H1 (cell line): Measurements from ENCODE around the gene TTC13. TPM values are rescaled to one million over a fixed set of nuclear protein-coding genes. Genes with fewer than 3 reads are reported as not detected.

Experiments
- CTCF ChIA-PET: fragments of 300-600 bp; sonication (Branson Sonifier 250); formaldehyde crosslinking; loops from one replicate; lab custom pipeline; 2021; ENCODE audit not compliant: partially characterized antibody; lab: Charles Lee
- POLR2A ChIA-PET: fragments of 300-600 bp; sonication (Branson Sonifier 250); formaldehyde crosslinking; loops from one replicate; lab custom pipeline; 2021; ENCODE audit warnings: inconsistent platforms; ENCODE audit not compliant: partially characterized antibody; lab: Charles Lee
- DNase-seq, 2 experiments: peaks; one replicate each; pipeline versions ENCODE4 v3.0.0 to v3.0.0-alpha.2; 2010 to 2022; ENCODE audit warnings: low spot score in 2 of 2, low read depth in 1 of 2, mixed read lengths in 1 of 2
- FAIRE-seq: peaks from 2 replicates; lab custom pipeline; 2011; peaks lifted over from hg19 to GRCh38; lab: Jason Lieb, UNC
- H2AFZ ChIP-seq: 2 replicates; pipeline ENCODE4 v1.8.1; 2012; ENCODE audit warnings: low read length, inconsistent platforms
- H2AK5ac ChIP-seq: 2 replicates; pipeline ENCODE4 v1.6.1; 2013; ENCODE audit warnings: low read depth, low read length
- H2BK120ac ChIP-seq: replicated peaks from 2 replicates; pipeline ENCODE3; 2013; ENCODE audit warnings: low read depth, low read length, inconsistent platforms
- H2BK12ac ChIP-seq: 2 replicates; pipeline ENCODE4 v1.6.1; 2013; ENCODE audit warnings: low read depth, low read length
- H2BK15ac ChIP-seq: 2 replicates; pipeline ENCODE4 v1.6.1; 2013; ENCODE audit warnings: low read length
- H2BK20ac ChIP-seq: 2 replicates; pipeline ENCODE4 v1.6.1; 2013; ENCODE audit warnings: low read length
- H2BK5ac ChIP-seq: 2 replicates; pipeline ENCODE4 v1.6.1; 2013; ENCODE audit warnings: low read depth, low read length
- H3K14ac ChIP-seq: 2 replicates; pipeline ENCODE4 v1.6.1; 2013; ENCODE audit warnings: inconsistent platforms; ENCODE audit not compliant: insufficient read length
- H3K18ac ChIP-seq: 2 replicates; pipeline ENCODE4 v1.6.1; 2013; ENCODE audit warnings: low read length; ENCODE audit errors: extremely low read depth
- H3K23ac ChIP-seq: 2 replicates; pipeline ENCODE4 v1.6.1; 2013; ENCODE audit warnings: inconsistent platforms; ENCODE audit not compliant: insufficient read length
- H3K23me2 ChIP-seq: 2 replicates; pipeline ENCODE4 v1.6.1; 2013; ENCODE audit warnings: low read depth, low read length
- H3K27ac ChIP-seq: 2 replicates; pipeline ENCODE4 v1.6.1; 2011; ENCODE audit warnings: low read depth, low read length, inconsistent platforms
- H3K27me3 ChIP-seq, 4 experiments: replicated peaks in 1 of 4; 1 replicate in 1 of 4; 2 replicates in 3 of 4; pipeline versions ENCODE4 v1.6.1 to v1.8.1; 2011 to 2013; ENCODE audit warnings: low read length in 3 of 4, mild to moderate bottlenecking in 3 of 4, inconsistent platforms in 2 of 4, mixed read lengths in 2 of 4, moderate library complexity in 1 of 4; ENCODE audit not compliant: control insufficient read depth in 3 of 4, insufficient read depth in 3 of 4; ENCODE audit errors: extremely low read depth in 1 of 4
- H3K36me3 ChIP-seq, 4 experiments: 2 replicates each; pipeline versions ENCODE4 v1.6.1 to v1.8.1; 2011 to 2013; ENCODE audit warnings: mild to moderate bottlenecking in 4 of 4, low read length in 3 of 4, moderate library complexity in 2 of 4, control low read depth in 1 of 4, inconsistent platforms in 1 of 4; ENCODE audit not compliant: insufficient read depth in 4 of 4, control insufficient read depth in 2 of 4
- H3K4ac ChIP-seq: replicated peaks from 2 replicates; pipeline ENCODE3; 2013; ENCODE audit warnings: low read length, low read depth, mixed read lengths, inconsistent platforms; ENCODE audit not compliant: insufficient read length
- H3K4me1 ChIP-seq, 4 experiments: replicated peaks in 1 of 4; 1 replicate in 1 of 4; 2 replicates in 3 of 4; pipeline versions ENCODE4 v1.6.1 to v1.8.1; 2011 to 2013; ENCODE audit warnings: low read length in 3 of 4, inconsistent platforms in 2 of 4, mixed read lengths in 1 of 4; ENCODE audit not compliant: insufficient read depth in 4 of 4, control insufficient read depth in 3 of 4
- H3K4me2 ChIP-seq, 2 experiments: 2 replicates each; pipeline versions ENCODE4 v1.6.1 to v1.8.1; 2011 to 2013; ENCODE audit warnings: low read depth in 2 of 2, low read length in 2 of 2, control low read depth in 1 of 2, inconsistent platforms in 1 of 2, mild to moderate bottlenecking in 1 of 2; ENCODE audit not compliant: insufficient read depth in 1 of 2
- H3K4me3 ChIP-seq, 4 experiments: fragments of 200-600, 300-600 bp in 1 of 4; sonication (generic), shearing (Covaris generic), sonication (Bioruptor Twin) in 1 of 4; 2 replicates each; pipeline versions ENCODE4 v1.5.1 to v1.8.1; 2011 to 2016; ENCODE audit warnings: low read length in 4 of 4, low read depth in 3 of 4, control low read depth in 2 of 4, inconsistent platforms in 2 of 4, mild to moderate bottlenecking in 2 of 4, mixed read lengths in 1 of 4, moderate library complexity in 1 of 4; ENCODE audit not compliant: insufficient read depth in 2 of 4; ENCODE audit errors: extremely low read depth in 1 of 4
- H3K56ac ChIP-seq: replicated peaks from 2 replicates; pipeline ENCODE3; 2013; ENCODE audit warnings: low read depth, mild to moderate bottlenecking, mixed read lengths, low read length, inconsistent platforms; ENCODE audit not compliant: insufficient read length
- H3K79me1 ChIP-seq: 2 replicates; pipeline ENCODE4 v1.6.1; 2013; ENCODE audit warnings: low read depth, low read length, control low read depth
- H3K79me2 ChIP-seq, 2 experiments: 2 replicates each; pipeline versions ENCODE4 v1.6.1 to v1.8.1; 2012 to 2013; ENCODE audit warnings: low read length in 2 of 2, mild to moderate bottlenecking in 2 of 2, inconsistent platforms in 1 of 2; ENCODE audit not compliant: insufficient read depth in 2 of 2, control insufficient read depth in 1 of 2
- H3K9ac ChIP-seq, 4 experiments: replicated peaks in 1 of 4; 1 replicate in 1 of 4; 2 replicates in 3 of 4; pipeline versions ENCODE4 v1.6.1 to v1.8.1; 2011 to 2013; ENCODE audit warnings: low read depth in 3 of 4, low read length in 3 of 4, control low read depth in 2 of 4, mild to moderate bottlenecking in 2 of 4, moderate library complexity in 2 of 4, inconsistent platforms in 1 of 4; ENCODE audit errors: extremely low read depth in 1 of 4
- H3K9me3 ChIP-seq, 2 experiments: 2 replicates each; pipeline versions ENCODE4 v1.6.1 to v1.8.1; 2012 to 2013; ENCODE audit warnings: mild to moderate bottlenecking in 2 of 2, moderate library complexity in 2 of 2, control low read depth in 1 of 2, inconsistent platforms in 1 of 2, low read depth in 1 of 2, low read length in 1 of 2, mixed read lengths in 1 of 2; ENCODE audit not compliant: insufficient read depth in 2 of 2
- H4K20me1 ChIP-seq, 2 experiments: replicated peaks in 1 of 2; 2 replicates each; pipeline versions ENCODE3 to v1.8.1; 2011 to 2013; ENCODE audit warnings: inconsistent platforms in 2 of 2, low read length in 2 of 2, mild to moderate bottlenecking in 1 of 2; ENCODE audit not compliant: insufficient read depth in 2 of 2, control insufficient read depth in 1 of 2
- H4K5ac ChIP-seq: 2 replicates; pipeline ENCODE4 v1.6.1; 2013; ENCODE audit warnings: low read length, low read depth, mixed read lengths, inconsistent platforms; ENCODE audit not compliant: insufficient read length
- H4K8ac ChIP-seq: 2 replicates; pipeline ENCODE4 v1.8.0; 2013; ENCODE audit warnings: mild to moderate bottlenecking, moderate library complexity, low read length, inconsistent platforms; ENCODE audit not compliant: insufficient read depth; ENCODE audit errors: extremely low read depth
- H4K91ac ChIP-seq: replicated peaks from 2 replicates; pipeline ENCODE3; 2013; ENCODE audit warnings: low read length, mixed read lengths, inconsistent platforms; ENCODE audit not compliant: insufficient read length
- E2F6 ChIP-seq: IDR thresholded peaks from 2 replicates; pipeline ENCODE4 v1.6.1; 2012; ENCODE audit warnings: inconsistent platforms
- FOSL1 ChIP-seq: IDR thresholded peaks from 2 replicates; pipeline ENCODE4 v1.6.1; 2011; ENCODE audit warnings: mild to moderate bottlenecking, low read depth, low read length, moderate library complexity; ENCODE audit not compliant: insufficient read depth
- MAFK ChIP-seq: IDR thresholded peaks from 2 replicates; pipeline ENCODE4 v1.6.1; 2012; ENCODE audit warnings: low read depth, mild to moderate bottlenecking, improper control_type of control experiment, low read length
- POLR2A ChIP-seq, 2 experiments: IDR thresholded peaks; 1 replicate in 1 of 2; 2 replicates in 1 of 2; pipeline ENCODE4 v1.6.1; 2011; ENCODE audit warnings: low read depth in 2 of 2, low read length in 2 of 2, mild to moderate bottlenecking in 2 of 2; ENCODE audit errors: control extremely low read depth in 1 of 2
- RXRA ChIP-seq: IDR thresholded peaks from 2 replicates; pipeline ENCODE4 v1.6.1; 2011; ENCODE audit warnings: low read depth, mild to moderate bottlenecking, low read length, moderate library complexity; ENCODE audit not compliant: insufficient read depth
- SAP30 ChIP-seq: fragments of 300-600 bp; sonication (generic); IDR thresholded peaks from 2 replicates; pipeline ENCODE4 v1.7.1; 2012; ENCODE audit warnings: low read length, moderate library complexity, mild to moderate bottlenecking, inconsistent platforms; ENCODE audit not compliant: insufficient read depth, insufficient replicate concordance
- WGBS, 2 experiments: shearing (Covaris generic) in 1 of 2; methylation state at CpG; one replicate each; pipeline versions ENCODE4 v1.1.6 to v1.1.7; 2013 to 2015; ENCODE audit warnings: low lambda C conversion rate in 2 of 2, mixed read lengths in 2 of 2, inconsistent platforms in 1 of 2, low coverage in 1 of 2, missing lambda C conversion rate in 1 of 2; ENCODE audit not compliant: insufficient replicate concordance in 2 of 2, insufficient coverage in 1 of 2, insufficient read length in 1 of 2; ENCODE audit errors: extremely low coverage in 1 of 2, missing lambda C conversion rate in 1 of 2; 5-methylcytosine and 5-hydroxymethylcytosine counted together
- polyA plus RNA-seq, 7 experiments: library from polyadenylated mRNA; depleted of rRNA in 3 of 7; stranded (reverse) in 5 of 7; unstranded in 2 of 7; fragments of >200 nt in 5 of 7; fragments of 200-250 nt in 2 of 7; gene quantifications; 1 replicate in 5 of 7; 2 replicates in 1 of 7; 4 replicates in 1 of 7; pipeline versions ENCODE4 v1.2.1 to v1.2.3, GENCODE V29; 2011 to 2013; ENCODE audit warnings: missing spikeins in 2 of 7, mixed read lengths in 2 of 7
- total RNA-seq: library from RNA; stranded (reverse); fragmentation: NEBNext Ultra II Directional; extraction: Animal tissue kit (Norgen Biotek cat#: 25700); gene quantifications from 2 replicates; pipeline ENCODE4 v1.2.1, GENCODE V29; 2021
- TF ChIP-seq, protein P1 (sequence below), 3 experiments: IDR thresholded peaks; 1 replicate in 2 of 3; 2 replicates in 1 of 3; pipeline versions ENCODE4 v1.5.1 to v1.6.1; 2011; ENCODE audit warnings: low read length in 3 of 3, mild to moderate bottlenecking in 3 of 3, inconsistent platforms in 2 of 3, low read depth in 1 of 3, moderate library complexity in 1 of 3; ENCODE audit not compliant: insufficient read depth in 1 of 3; ENCODE audit errors: control extremely low read depth in 1 of 3

Gene TTC13
- total and polyA plus RNA-seq, 2 of the 8 experiments (the other 6 are each of a cell fraction or from before 2014, with no cell fraction given), result 3.1 to 7.1 TPM

GRCh38 chr1:230901671-230902070, 77.0 kb downstream of the TTC13 start:
- no peak overlapping the region for H3K4ac ChIP-seq
- CTCF ChIA-PET, result interaction anchor here (1.1 to 1.5 kb wide), 4 partner anchors 12 to 40 kb away, joined by 4 to 5 read pairs (median 4); no protein-coding TSS in a partner anchor
- no peaks in the 10 kb centered on the region for H4K20me1 ChIP-seq
- no peak overlapping the region for H2BK120ac ChIP-seq
- H3K56ac ChIP-seq, result no peak overlapping the region
- no peak overlapping the region for H4K8ac ChIP-seq
- no peaks in the 10 kb centered on the region; a peak in 1 of 7 replicates for H3K27me3 ChIP-seq
- TF ChIP-seq, protein P1, sequence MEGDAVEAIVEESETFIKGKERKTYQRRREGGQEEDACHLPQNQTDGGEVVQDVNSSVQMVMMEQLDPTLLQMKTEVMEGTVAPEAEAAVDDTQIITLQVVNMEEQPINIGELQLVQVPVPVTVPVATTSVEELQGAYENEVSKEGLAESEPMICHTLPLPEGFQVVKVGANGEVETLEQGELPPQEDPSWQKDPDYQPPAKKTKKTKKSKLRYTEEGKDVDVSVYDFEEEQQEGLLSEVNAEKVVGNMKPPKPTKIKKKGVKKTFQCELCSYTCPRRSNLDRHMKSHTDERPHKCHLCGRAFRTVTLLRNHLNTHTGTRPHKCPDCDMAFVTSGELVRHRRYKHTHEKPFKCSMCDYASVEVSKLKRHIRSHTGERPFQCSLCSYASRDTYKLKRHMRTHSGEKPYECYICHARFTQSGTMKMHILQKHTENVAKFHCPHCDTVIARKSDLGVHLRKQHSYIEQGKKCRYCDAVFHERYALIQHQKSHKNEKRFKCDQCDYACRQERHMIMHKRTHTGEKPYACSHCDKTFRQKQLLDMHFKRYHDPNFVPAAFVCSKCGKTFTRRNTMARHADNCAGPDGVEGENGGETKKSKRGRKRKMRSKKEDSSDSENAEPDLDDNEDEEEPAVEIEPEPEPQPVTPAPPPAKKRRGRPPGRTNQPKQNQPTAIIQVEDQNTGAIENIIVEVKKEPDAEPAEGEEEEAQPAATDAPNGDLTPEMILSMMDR (IDR thresholded peaks at IDR 0.05; ENCODE audit: control extremely low read depth in 1 of 3, insufficient read depth in 1 of 3, low read depth in 1 of 3, low read length in 3 of 3), result no peak
- TF ChIP-seq E2F6 (no peak), SAP30 (no peak), FOSL1 (no peak), POLR2A (IDR thresholded peaks at IDR 0.05; ENCODE audit: control extremely low read depth in 1 of 2, low read depth in 2 of 2, low read length in 2 of 2) (no peak), MAFK (no peak), RXRA (no peak)
- no peak overlapping the region for H3K4me3 ChIP-seq
- no peak overlapping the region for H2AK5ac ChIP-seq
- no peak overlapping the region for H2AFZ ChIP-seq
- POLR2A ChIA-PET, result interaction anchor here (0.6 to 1.5 kb wide), 2 partner anchors 32 to 258 kb away, joined by 3 to 4 read pairs; no protein-coding TSS in a partner anchor
- H3K9me3 ChIP-seq, result no peaks in the 10 kb centered on the region
- H3K18ac ChIP-seq, result no peak overlapping the region
- H3K4me2 ChIP-seq, result no peak overlapping the region
- no peak overlapping the region for H4K5ac ChIP-seq
- WGBS, 2 experiments, result 96% methylated on average over 6 of the region's 6 CpGs; no CpG with 5 or more reads in 1 of the 2 experiments
- no peak overlapping the region for H2BK20ac ChIP-seq
- no peak overlapping the region for H3K14ac ChIP-seq
- FAIRE-seq (no peak), DNase-seq (no peak)
- no peak overlapping the region for H4K91ac ChIP-seq
- H2BK12ac ChIP-seq, result no peak overlapping the region
- H3K27ac ChIP-seq, result no peak overlapping the region
- H3K79me1 ChIP-seq, result no peaks in the 10 kb centered on the region
- no peaks in the 10 kb centered on the region; a peak in 1 of 8 replicates for H3K36me3 ChIP-seq
- H3K23me2 ChIP-seq, result no peaks in the 10 kb centered on the region; the same call in 1 of the 2 replicates
- H3K23ac ChIP-seq, result no peak overlapping the region
- no peaks in the 10 kb centered on the region for H3K79me2 ChIP-seq
- no peak overlapping the region for H2BK15ac ChIP-seq
- no peak overlapping the region for H3K9ac ChIP-seq
- H2BK5ac ChIP-seq, result no peak overlapping the region
- H3K4me1 ChIP-seq, result no peaks in the 10 kb centered on the region
